WERI-Rb-1 (cell line): Measurements from ENCODE around the gene SELENOH.
A peak's percentile ranks its signal among the peaks of the same experiment; 100 is the strongest.
"Not testable (repeated sequence)": the region's sequence is repeated elsewhere in the genome, so short reads cannot be mapped to it uniquely, and the experiment has no call there.

Experiments
- DNase-seq: peaks from one replicate; pipeline ENCODE4 v3.0.0-alpha.2; 2020
- H3K27ac ChIP-seq: fragments of 250-450 bp; sonication (Bioruptor Pico); 2 replicates; pipeline ENCODE4 v1.5.1; 2020; ENCODE audit warnings: mild to moderate bottlenecking, moderate library complexity
- H3K27me3 ChIP-seq: fragments of 250-450 bp; sonication (Bioruptor Pico); 2 replicates; pipeline ENCODE4 v1.5.1; 2021; ENCODE audit warnings: mild to moderate bottlenecking, low read depth, moderate library complexity; ENCODE audit not compliant: insufficient read depth, severe bottlenecking
- H3K36me3 ChIP-seq: fragments of 250-450 bp; sonication (Bioruptor Pico); 2 replicates; pipeline ENCODE4 v1.5.1; 2020; ENCODE audit warnings: mild to moderate bottlenecking, moderate library complexity
- H3K4me3 ChIP-seq: 2 replicates; pipeline ENCODE4 v1.5.1; 2011; ENCODE audit warnings: low read depth, mild to moderate bottlenecking, control low read depth, low read length
- H3K9me3 ChIP-seq: fragments of 250-450 bp; sonication (Bioruptor Pico); 2 replicates; pipeline ENCODE4 v1.5.1; 2021; ENCODE audit warnings: mild to moderate bottlenecking, moderate library complexity; ENCODE audit not compliant: severe bottlenecking
- TF ChIP-seq, protein P1 (sequence below): IDR thresholded peaks from 2 replicates; pipeline ENCODE4 v1.5.1; 2011; ENCODE audit warnings: low read depth, mild to moderate bottlenecking, control low read depth, inconsistent platforms, low read length

Gene SELENOH

DNA sequence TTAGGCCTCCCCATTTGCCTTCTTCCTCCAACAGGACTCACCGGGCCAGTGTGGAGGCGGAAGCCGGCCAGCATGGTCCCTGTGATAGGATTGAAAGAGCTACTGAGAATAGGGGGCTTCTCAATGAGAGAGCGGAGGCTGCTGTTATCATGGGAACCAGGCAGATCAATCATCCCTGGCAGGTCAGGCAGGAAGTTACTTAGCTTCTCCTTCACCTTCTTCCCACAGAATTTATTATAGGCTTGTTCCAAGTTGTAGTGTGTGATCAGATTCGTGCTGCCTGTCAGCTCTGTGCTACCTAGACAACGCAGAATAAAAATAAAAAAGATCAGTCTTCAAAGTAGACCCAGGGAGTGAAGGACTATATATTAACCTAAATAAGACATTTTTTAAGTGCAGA is 36.4 kb upstream of the SELENOH start:
- DNase-seq = no peak
- Histone ChIP-seq H3K27me3 (no peaks in the 10 kb centered on the region), H3K36me3 (peaks cover 56% of the 10 kb centered on the region), H3K9me3 (no peaks in the 10 kb centered on the region), H3K4me3 (no peak overlapping the region), H3K27ac (no peak overlapping the region)
- TF ChIP-seq, protein P1, sequence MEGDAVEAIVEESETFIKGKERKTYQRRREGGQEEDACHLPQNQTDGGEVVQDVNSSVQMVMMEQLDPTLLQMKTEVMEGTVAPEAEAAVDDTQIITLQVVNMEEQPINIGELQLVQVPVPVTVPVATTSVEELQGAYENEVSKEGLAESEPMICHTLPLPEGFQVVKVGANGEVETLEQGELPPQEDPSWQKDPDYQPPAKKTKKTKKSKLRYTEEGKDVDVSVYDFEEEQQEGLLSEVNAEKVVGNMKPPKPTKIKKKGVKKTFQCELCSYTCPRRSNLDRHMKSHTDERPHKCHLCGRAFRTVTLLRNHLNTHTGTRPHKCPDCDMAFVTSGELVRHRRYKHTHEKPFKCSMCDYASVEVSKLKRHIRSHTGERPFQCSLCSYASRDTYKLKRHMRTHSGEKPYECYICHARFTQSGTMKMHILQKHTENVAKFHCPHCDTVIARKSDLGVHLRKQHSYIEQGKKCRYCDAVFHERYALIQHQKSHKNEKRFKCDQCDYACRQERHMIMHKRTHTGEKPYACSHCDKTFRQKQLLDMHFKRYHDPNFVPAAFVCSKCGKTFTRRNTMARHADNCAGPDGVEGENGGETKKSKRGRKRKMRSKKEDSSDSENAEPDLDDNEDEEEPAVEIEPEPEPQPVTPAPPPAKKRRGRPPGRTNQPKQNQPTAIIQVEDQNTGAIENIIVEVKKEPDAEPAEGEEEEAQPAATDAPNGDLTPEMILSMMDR = no peak

DNA sequence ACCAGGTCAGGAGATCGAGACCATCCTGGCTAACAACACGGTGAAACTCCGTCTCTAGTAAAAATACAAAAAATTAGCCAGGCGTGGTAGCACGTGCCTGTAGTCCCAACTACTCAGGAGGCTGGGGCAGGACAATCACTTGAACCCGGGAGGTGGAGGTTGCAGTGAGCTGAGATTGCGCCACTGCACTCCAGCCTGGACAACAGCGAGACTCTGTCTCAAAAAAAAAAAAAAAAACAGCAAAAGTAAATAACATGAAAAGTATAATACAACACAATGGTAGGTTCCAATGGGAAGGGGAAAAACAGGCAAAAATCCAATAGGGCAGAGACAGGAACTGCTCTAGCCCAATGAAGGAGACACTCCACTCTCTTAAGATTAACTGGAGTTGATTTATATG is 35.9 kb upstream of the SELENOH start:
- H3K27ac ChIP-seq, H3K4me3 ChIP-seq, H3K27me3 ChIP-seq, DNase-seq, H3K9me3 ChIP-seq: not testable (repeated sequence)
- peaks cover 56% of the 10 kb centered on the region for H3K36me3 ChIP-seq

DNA sequence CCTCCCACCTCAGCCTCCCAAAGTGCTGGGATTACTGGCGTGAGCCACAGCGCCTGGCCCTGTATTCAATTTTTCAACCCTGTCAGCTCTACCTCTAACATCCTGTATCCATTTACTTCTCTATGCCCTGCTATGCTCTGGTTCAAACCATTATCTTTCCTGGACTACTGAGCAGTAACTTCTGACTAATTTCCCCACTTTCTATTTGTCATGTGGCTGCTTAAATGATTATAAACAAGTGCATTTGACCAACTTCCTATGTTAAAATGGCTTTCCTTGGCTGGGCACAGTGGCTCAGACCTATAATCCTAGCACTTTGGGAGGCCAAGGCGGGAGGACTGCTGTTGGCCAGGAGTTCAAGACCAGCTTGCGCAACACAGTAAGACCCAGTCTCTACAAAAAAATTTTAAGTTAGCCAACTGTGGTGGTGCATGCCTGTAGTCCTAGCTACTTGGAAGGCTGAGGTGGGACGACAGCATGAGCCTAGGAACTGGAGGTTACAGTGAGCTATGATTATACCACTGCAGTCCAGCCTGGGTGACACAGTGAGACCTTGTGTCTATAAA is 31.4 kb upstream of the SELENOH start:
- Histone ChIP-seq H3K4me3 (no peak overlapping the region), H3K27me3 (no peaks in the 10 kb centered on the region), H3K36me3 (peaks cover 46% of the 10 kb centered on the region), H3K9me3 (no peaks in the 10 kb centered on the region), H3K27ac (no peak overlapping the region)
- TF ChIP-seq, protein P1 = no peak
- no peak for DNase-seq

DNA sequence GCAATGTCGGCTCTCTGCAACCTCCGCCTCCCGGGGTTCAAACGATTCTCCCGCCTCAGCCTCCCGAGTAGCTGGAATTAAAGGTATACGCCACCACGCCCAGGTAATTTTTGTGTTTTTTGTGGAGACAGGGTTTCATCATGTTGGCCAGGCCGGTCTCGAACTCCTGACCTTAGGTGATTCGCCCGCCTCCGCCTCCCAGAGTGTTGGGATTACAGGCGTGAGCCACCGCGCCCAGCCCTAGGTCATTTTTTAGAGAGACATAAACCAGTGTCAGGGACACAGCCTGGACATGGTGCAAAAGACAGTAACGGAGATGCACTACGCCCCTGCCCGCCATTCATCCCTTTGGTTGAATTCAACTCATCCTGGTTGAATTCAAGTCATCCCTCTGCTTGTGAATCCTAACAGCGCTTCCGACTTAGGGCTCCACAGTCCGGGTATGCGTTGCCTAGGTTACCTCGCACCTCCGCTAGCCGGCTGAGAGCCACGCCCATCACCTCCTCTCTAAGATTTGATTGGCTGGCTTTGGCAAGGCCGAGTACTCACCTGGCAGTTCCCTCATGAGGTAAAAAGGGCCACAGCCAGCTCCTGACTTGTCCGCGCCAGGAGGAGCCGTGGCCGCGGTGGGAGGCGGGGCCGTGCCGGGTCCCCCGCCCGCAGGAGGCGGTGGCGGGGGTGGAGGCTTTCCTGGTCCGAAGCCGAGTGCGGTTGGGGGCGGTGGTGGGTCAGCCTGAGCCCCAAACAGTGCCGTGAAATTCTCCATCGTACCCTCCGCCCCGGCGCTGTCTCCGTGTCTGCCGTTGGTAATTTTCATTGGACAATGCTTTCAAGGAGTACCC is 29.7 kb upstream of the SELENOH start, which contains the start of gene MED19:
Gene MED19 (minus strand): TSS at position 802 of the 842 bp plus-strand sequence. CDS start 36 bp downstream, at position 766.
- Histone ChIP-seq H3K36me3 (peaks cover 39% of the 10 kb centered on the region), H3K27me3 (no peaks in the 10 kb centered on the region), H3K9me3 (no peaks in the 10 kb centered on the region), H3K4me3 (peak within 1 kb of the TSS; percentile 79), H3K27ac (peak within 1 kb of the TSS; percentile 88)
- DNase-seq = peak; percentile 88
- TF ChIP-seq, protein P1 = no peak

DNA sequence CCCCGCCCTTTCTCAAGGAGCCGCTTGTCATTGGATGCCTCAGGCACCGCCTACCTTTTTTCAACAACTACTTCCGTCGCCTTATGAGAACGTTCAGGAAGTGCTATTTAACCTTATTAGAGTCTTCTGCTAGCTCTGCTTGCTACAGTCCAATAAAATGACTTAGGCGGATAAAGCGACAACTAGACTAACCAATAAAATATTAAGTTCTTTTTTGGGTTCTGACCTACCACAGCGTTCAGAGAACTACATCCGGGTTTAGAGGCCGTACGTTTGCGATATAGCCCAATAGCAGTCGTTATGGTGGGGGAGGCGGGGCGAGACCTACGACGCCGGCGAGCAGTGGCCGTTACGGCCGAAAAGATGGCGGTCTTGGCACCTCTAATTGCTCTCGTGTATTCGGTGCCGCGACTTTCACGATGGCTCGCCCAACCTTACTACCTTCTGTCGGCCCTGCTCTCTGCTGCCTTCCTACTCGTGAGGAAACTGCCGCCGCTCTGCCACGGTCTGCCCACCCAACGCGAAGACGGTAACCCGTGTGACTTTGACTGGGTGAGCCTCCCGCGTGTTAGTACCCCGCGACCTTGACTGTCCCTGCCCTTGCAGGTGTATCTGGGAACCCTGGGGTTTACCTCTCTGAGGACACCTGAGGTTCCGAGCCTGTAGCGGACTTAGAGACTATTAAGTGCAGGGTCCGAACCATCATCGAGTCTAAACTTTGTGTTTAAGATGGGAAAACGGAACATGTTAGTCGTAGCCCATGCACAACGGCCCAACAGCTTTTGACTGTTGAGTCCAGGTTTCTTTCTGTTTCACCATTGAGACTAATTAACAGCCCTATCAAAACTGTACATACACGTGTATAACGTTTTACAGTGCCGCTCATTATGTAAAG is 28.8 kb upstream of the SELENOH start, which contains the start of gene TMX2:
Gene TMX2 (plus strand): TSS at position 338 of the 895 bp plus-strand sequence. CDS start 26 bp downstream, at position 364.
- peaks cover 37% of the 10 kb centered on the region for H3K36me3 ChIP-seq
- no peaks in the 10 kb centered on the region for H3K9me3 ChIP-seq
- peak; percentile 93 for DNase-seq
- H3K4me3 ChIP-seq = peak within 1 kb of the TSS; percentile 79
- peak within 1 kb of the TSS; percentile 88 for H3K27ac ChIP-seq
- H3K27me3 ChIP-seq = no peaks in the 10 kb centered on the region
- TF ChIP-seq, protein P1 = no peak
